Liver (tissue), 3 donors: ENCODE data around the gene ASPA.

Experiments
- GABPA ChIP-seq, 2 donors: IDR thresholded peaks in 1 of 2; conservative IDR thresholded peaks in 1 of 2; 2 replicates each; pipeline ENCODE4 v1.6.1; 2016; ENCODE audit warnings: antibody characterized with exemption in 2 of 2, mild to moderate bottlenecking in 1 of 2, moderate library complexity in 1 of 2
- RXRA ChIP-seq, 2 donors: IDR thresholded peaks; 2 replicates each; pipeline ENCODE4 v1.6.1; 2017 to 2018; ENCODE audit warnings: antibody characterized with exemption in 2 of 2, mild to moderate bottlenecking in 1 of 2
- TF ChIP-seq, protein P1 (sequence below): fragments of 150-350 bp; IDR thresholded peaks from 2 replicates; pipeline ENCODE4 v1.5.1; 2017; ENCODE audit warnings: improper control_type of control experiment, low read depth, low read length; ENCODE audit not compliant: missing input control
- TF ChIP-seq, protein P2 (sequence below): IDR thresholded peaks from 2 replicates; pipeline ENCODE4 v1.6.1; 2016; ENCODE audit warnings: antibody characterized with exemption
- donor health status: healthy.
- donor health status: healthy.

DNA sequence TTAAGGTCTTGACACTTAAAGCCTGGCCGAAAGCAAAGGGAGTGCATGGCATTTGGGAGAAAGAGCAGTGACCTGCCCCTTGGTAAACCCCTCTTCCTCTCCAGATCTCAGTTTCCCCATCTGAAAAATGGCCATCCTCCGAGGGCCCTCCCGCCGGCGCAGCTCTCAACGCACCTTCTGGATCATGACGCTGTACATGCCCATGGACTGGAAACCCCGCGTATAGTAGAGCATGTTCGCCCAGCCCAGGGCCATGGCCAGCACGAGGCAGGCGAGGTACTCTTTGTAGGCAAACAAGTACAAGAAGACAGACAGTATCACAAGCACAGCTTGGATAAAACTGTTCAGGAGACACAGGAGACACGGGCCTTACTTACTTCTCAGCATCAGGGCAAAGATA lies 48.2 kb downstream of the ASPA start:
- TF ChIP-seq RXRA (IDR thresholded peaks at IDR 0.05) (no peak), GABPA (IDR thresholded peaks at IDR 0.05 in 1 of 2, conservative IDR thresholded peaks at IDR 0.05 in 1 of 2) (no peak)
- TF ChIP-seq, protein P1, sequence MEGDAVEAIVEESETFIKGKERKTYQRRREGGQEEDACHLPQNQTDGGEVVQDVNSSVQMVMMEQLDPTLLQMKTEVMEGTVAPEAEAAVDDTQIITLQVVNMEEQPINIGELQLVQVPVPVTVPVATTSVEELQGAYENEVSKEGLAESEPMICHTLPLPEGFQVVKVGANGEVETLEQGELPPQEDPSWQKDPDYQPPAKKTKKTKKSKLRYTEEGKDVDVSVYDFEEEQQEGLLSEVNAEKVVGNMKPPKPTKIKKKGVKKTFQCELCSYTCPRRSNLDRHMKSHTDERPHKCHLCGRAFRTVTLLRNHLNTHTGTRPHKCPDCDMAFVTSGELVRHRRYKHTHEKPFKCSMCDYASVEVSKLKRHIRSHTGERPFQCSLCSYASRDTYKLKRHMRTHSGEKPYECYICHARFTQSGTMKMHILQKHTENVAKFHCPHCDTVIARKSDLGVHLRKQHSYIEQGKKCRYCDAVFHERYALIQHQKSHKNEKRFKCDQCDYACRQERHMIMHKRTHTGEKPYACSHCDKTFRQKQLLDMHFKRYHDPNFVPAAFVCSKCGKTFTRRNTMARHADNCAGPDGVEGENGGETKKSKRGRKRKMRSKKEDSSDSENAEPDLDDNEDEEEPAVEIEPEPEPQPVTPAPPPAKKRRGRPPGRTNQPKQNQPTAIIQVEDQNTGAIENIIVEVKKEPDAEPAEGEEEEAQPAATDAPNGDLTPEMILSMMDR, result no peak
- TF ChIP-seq, protein P2, sequence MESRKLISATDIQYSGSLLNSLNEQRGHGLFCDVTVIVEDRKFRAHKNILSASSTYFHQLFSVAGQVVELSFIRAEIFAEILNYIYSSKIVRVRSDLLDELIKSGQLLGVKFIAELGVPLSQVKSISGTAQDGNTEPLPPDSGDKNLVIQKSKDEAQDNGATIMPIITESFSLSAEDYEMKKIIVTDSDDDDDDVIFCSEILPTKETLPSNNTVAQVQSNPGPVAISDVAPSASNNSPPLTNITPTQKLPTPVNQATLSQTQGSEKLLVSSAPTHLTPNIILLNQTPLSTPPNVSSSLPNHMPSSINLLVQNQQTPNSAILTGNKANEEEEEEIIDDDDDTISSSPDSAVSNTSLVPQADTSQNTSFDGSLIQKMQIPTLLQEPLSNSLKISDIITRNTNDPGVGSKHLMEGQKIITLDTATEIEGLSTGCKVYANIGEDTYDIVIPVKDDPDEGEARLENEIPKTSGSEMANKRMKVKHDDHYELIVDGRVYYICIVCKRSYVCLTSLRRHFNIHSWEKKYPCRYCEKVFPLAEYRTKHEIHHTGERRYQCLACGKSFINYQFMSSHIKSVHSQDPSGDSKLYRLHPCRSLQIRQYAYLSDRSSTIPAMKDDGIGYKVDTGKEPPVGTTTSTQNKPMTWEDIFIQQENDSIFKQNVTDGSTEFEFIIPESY, result no peak
